22Rv1 (cell line): Measurements from ENCODE around the gene PTPRM.

Experiments used
- ZFX ChIP-seq: fragments of 450-650 bp; IDR thresholded peaks from 2 replicates; pipeline ENCODE4 v1.6.1; 2017; ENCODE audit warnings: antibody characterized with exemption, borderline replicate concordance
- TF ChIP-seq, protein P1 (sequence below): fragments of 450-650 bp; IDR thresholded peaks from 2 replicates; pipeline ENCODE4 v1.5.1; 2017; ENCODE audit warnings: mild to moderate bottlenecking

- TF ChIP-seq, protein P1, sequence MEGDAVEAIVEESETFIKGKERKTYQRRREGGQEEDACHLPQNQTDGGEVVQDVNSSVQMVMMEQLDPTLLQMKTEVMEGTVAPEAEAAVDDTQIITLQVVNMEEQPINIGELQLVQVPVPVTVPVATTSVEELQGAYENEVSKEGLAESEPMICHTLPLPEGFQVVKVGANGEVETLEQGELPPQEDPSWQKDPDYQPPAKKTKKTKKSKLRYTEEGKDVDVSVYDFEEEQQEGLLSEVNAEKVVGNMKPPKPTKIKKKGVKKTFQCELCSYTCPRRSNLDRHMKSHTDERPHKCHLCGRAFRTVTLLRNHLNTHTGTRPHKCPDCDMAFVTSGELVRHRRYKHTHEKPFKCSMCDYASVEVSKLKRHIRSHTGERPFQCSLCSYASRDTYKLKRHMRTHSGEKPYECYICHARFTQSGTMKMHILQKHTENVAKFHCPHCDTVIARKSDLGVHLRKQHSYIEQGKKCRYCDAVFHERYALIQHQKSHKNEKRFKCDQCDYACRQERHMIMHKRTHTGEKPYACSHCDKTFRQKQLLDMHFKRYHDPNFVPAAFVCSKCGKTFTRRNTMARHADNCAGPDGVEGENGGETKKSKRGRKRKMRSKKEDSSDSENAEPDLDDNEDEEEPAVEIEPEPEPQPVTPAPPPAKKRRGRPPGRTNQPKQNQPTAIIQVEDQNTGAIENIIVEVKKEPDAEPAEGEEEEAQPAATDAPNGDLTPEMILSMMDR: no peak
- TF ChIP-seq ZFX: no peak
Measured at GRCh38 chr18:8396254-8396653, 829.1 kb downstream of the PTPRM start.
